ENCODE measurements around the gene RBM4B.

DNA sequence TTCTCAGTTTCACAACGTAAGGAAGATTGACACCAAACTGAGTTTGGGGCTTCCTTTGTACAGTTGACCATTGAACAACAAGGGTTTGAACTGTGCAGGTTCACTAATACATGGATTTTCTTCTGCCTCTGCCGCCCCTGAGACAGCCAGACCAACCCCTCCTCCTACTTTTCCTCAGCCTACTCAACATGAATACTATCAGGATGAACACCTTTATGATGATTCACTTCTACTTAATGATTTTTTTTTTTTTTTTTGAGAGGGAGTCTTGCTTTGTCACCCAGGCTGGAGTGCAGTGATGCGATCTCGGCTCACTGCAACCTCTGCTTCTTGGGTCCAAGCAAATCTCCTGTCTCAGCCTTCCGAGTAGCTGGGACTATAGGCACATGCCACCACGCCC lies 24.6 kb downstream of the RBM4B start:
- TF ChIP-seq FOXM1 (IDR thresholded peaks at IDR 0.05; ENCODE audit: borderline replicate concordance, low read depth) (no peak), CREB1 (IDR thresholded peaks at IDR 0.05; ENCODE audit: low read depth) (no peak), ZBTB7A (IDR thresholded peaks at IDR 0.05; ENCODE audit: low read depth) (no peak), YY1 (IDR thresholded peaks at IDR 0.05; ENCODE audit: low read depth) (no peak), TEAD4 (IDR thresholded peaks at IDR 0.05) (no peak), RAD21 (IDR thresholded peaks at IDR 0.05; ENCODE audit: low read depth) (no peak), NFIC (IDR thresholded peaks at IDR 0.05) (no peak), TCF12 (IDR thresholded peaks at IDR 0.05; ENCODE audit: low read depth) (no peak), CEBPB (IDR thresholded peaks at IDR 0.05) (no peak), TAF1 (IDR thresholded peaks at IDR 0.05; ENCODE audit: low read depth) (no peak), EP300 (IDR thresholded peaks at IDR 0.05; ENCODE audit: borderline replicate concordance) (no peak)
- TF ChIP-seq, protein P1, sequence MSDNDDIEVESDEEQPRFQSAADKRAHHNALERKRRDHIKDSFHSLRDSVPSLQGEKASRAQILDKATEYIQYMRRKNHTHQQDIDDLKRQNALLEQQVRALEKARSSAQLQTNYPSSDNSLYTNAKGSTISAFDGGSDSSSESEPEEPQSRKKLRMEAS (IDR thresholded peaks at IDR 0.05): no peak
- TF ChIP-seq, protein P2, sequence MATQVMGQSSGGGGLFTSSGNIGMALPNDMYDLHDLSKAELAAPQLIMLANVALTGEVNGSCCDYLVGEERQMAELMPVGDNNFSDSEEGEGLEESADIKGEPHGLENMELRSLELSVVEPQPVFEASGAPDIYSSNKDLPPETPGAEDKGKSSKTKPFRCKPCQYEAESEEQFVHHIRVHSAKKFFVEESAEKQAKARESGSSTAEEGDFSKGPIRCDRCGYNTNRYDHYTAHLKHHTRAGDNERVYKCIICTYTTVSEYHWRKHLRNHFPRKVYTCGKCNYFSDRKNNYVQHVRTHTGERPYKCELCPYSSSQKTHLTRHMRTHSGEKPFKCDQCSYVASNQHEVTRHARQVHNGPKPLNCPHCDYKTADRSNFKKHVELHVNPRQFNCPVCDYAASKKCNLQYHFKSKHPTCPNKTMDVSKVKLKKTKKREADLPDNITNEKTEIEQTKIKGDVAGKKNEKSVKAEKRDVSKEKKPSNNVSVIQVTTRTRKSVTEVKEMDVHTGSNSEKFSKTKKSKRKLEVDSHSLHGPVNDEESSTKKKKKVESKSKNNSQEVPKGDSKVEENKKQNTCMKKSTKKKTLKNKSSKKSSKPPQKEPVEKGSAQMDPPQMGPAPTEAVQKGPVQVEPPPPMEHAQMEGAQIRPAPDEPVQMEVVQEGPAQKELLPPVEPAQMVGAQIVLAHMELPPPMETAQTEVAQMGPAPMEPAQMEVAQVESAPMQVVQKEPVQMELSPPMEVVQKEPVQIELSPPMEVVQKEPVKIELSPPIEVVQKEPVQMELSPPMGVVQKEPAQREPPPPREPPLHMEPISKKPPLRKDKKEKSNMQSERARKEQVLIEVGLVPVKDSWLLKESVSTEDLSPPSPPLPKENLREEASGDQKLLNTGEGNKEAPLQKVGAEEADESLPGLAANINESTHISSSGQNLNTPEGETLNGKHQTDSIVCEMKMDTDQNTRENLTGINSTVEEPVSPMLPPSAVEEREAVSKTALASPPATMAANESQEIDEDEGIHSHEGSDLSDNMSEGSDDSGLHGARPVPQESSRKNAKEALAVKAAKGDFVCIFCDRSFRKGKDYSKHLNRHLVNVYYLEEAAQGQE (IDR thresholded peaks at IDR 0.05; ENCODE audit: low read depth): no peak

All from Ishikawa (cell line).